GM12873 (cell line): ENCODE data around the gene CD40LG.

ENCODE experiments used
- CTCF ChIP-seq: IDR thresholded peaks from 2 replicates; pipeline ENCODE4 v1.5.1; 2012; ENCODE audit warnings: low read depth, mild to moderate bottlenecking, moderate library complexity, low read length, control low read depth; ENCODE audit not compliant: insufficient read depth; ENCODE audit errors: missing control alignments

Gene CD40LG

GRCh38 chrX:136650811-136651210 is 2.9 kb downstream of the CD40LG start:
- no peak for TF ChIP-seq CTCF

- TF ChIP-seq CTCF: no peak
Observed at GRCh38 chrX:136652822-136653723, 5.1 kb downstream of the CD40LG start.

DNA sequence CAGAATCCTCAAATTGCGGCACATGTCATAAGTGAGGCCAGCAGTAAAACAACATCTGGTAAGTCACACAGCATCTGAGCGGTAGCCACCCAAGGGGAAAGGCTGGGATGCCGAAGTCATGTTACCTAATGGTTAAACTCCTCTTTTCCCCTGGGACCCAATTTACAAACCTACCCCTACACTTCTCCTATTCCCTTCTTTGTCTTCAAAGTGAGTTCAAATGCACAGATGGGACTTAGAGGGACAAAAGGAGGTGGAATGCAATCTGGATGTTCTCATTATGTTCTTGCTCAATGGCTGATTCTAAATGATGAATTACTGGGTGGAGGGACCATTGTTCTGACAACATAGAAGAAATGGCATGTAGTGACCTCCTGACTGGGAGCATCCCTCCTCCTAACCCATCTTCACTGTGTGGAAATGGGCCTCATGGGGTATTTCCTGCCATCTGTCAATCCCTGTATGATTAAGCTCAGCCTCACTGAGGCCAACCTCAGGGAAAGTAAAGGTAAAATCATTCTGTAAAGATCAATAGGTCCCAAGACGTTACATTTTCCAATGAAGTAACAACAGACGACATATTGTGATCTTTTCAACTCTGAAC is 8.5 kb downstream of the CD40LG start:
- no peak for TF ChIP-seq CTCF

DNA sequence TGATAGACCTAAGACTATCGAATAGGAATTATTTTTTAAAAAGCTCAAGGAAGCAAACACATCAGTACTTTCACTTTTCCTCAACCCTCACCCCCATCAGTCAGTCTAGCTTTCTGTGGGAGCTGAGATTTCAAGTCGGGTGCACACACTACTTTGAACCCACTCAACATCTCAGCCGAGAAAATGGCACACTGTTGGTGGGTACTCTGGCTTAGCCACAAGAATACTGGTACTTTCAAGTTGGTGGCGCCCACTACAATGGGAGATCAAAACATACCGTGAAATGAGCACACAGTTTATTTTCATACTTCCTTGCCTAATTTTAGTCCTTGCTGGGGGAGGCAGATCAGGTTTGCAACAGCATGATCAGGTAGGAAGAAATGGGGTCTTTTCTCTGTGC is 10.2 kb downstream of the CD40LG start:
- no peak for TF ChIP-seq CTCF

DNA sequence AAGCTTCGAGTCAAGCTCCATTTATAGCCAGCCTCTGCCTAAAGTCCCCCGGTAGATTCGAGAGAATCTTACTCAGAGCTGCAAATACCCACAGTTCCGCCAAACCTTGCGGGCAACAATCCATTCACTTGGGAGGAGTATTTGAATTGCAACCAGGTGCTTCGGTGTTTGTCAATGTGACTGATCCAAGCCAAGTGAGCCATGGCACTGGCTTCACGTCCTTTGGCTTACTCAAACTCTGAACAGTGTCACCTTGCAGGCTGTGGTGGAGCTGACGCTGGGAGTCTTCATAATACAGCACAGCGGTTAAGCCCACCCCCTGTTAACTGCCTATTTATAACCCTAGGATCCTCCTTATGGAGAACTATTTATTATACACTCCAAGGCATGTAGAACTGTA is 11.2 kb downstream of the CD40LG start:
- no peak for TF ChIP-seq CTCF

GRCh38 chrX:136660896-136661295 is 12.9 kb downstream of the CD40LG start:
- TF ChIP-seq CTCF: no peak

GRCh38 chrX:136662104-136662503 is 14.1 kb downstream of the CD40LG start:
- TF ChIP-seq CTCF: no peak
